Keratinocyte (primary cell): ENCODE measurements around the gene ZNF280D. TPM values are rescaled to one million over a fixed set of nuclear protein-coding genes. Genes with fewer than 3 reads are reported as not detected.

Experiments
- DNase-seq: peaks from one replicate; pipeline ENCODE4 v3.0.0-alpha.2; 2011; ENCODE audit warnings: low read depth, missing footprints, low spot score
- FAIRE-seq: peaks from 2 replicates; lab custom pipeline; 2011; peaks lifted over from hg19 to GRCh38; lab: Jason Lieb, UNC
- H2AFZ ChIP-seq: 2 replicates; pipeline ENCODE4 v1.6.0; 2012; ENCODE audit warnings: low read length, control low read depth, inconsistent platforms; ENCODE audit not compliant: control insufficient read depth
- H3K27ac ChIP-seq: 2 replicates; pipeline ENCODE4 v1.5.1; 2011; ENCODE audit warnings: low read length; ENCODE audit not compliant: control insufficient read depth, insufficient read depth
- H3K27me3 ChIP-seq: 3 replicates; pipeline ENCODE4 v1.6.0; 2011; ENCODE audit warnings: low read length; ENCODE audit not compliant: control insufficient read depth, insufficient read depth; ENCODE audit errors: extremely low read depth
- H3K36me3 ChIP-seq, 2 experiments: 2 replicates in 1 of 2; 3 replicates in 1 of 2; pipeline ENCODE4 v1.5.1; 2011; ENCODE audit warnings: low read length in 2 of 2, mild to moderate bottlenecking in 1 of 2; ENCODE audit not compliant: control insufficient read depth in 2 of 2, insufficient read depth in 2 of 2; ENCODE audit errors: extremely low read depth in 1 of 2
- H3K4me1 ChIP-seq: 3 replicates; pipeline ENCODE4 v1.5.1; 2011; ENCODE audit warnings: low read length; ENCODE audit not compliant: control insufficient read depth, insufficient read depth; ENCODE audit errors: extremely low read depth
- H3K4me2 ChIP-seq: 3 replicates; pipeline ENCODE4 v1.6.0; 2011; ENCODE audit warnings: low read depth, low read length; ENCODE audit not compliant: control insufficient read depth, insufficient read depth; ENCODE audit errors: extremely low read depth
- H3K4me3 ChIP-seq, 3 experiments: fragments of 200-600 bp in 1 of 3; sonication (generic) in 1 of 3; 2 replicates in 2 of 3; 3 replicates in 1 of 3; pipeline ENCODE4 v1.5.1; 2011 to 2016; ENCODE audit warnings: low read length in 3 of 3, mild to moderate bottlenecking in 3 of 3, control low read depth in 2 of 3, inconsistent platforms in 1 of 3, low read depth in 1 of 3, mixed read lengths in 1 of 3, mixed run types in 1 of 3, moderate library complexity in 1 of 3; ENCODE audit not compliant: control insufficient read depth in 2 of 3, insufficient read depth in 2 of 3; ENCODE audit errors: extremely low read depth in 1 of 3
- H3K79me2 ChIP-seq: 2 replicates; pipeline ENCODE4 v1.6.0; 2012; ENCODE audit warnings: low read length; ENCODE audit not compliant: control insufficient read depth, insufficient read depth
- H3K9ac ChIP-seq: 3 replicates; pipeline ENCODE4 v1.6.0; 2011; ENCODE audit warnings: low read length; ENCODE audit not compliant: control insufficient read depth, insufficient read depth; ENCODE audit errors: extremely low read depth
- H3K9me1 ChIP-seq: 3 replicates; pipeline ENCODE4 v1.6.0; 2011; ENCODE audit warnings: low read length; ENCODE audit not compliant: control insufficient read depth, insufficient read depth; ENCODE audit errors: extremely low read depth
- H3K9me3 ChIP-seq: 2 replicates; pipeline ENCODE4 v1.5.1; 2012; ENCODE audit warnings: low read depth, low read length; ENCODE audit not compliant: control insufficient read depth
- H4K20me1 ChIP-seq: 3 replicates; pipeline ENCODE4 v1.6.0; 2011; ENCODE audit warnings: low read length; ENCODE audit not compliant: control insufficient read depth, insufficient read depth; ENCODE audit errors: extremely low read depth
- CTCF ChIP-seq, 3 experiments: IDR thresholded peaks in 1 of 3; conservative IDR thresholded peaks in 1 of 3; optimal IDR thresholded peaks in 1 of 3; 2 replicates in 2 of 3; 3 replicates in 1 of 3; pipeline versions ENCODE3 to v1.5.1; 2011; ENCODE audit warnings: low read length in 3 of 3, mild to moderate bottlenecking in 3 of 3, moderate library complexity in 2 of 3, control low read depth in 1 of 3, inconsistent platforms in 1 of 3; ENCODE audit not compliant: insufficient read depth in 2 of 3; ENCODE audit errors: extremely low read depth in 1 of 3
- EZH2 ChIP-seq: IDR thresholded peaks from one replicate; pipeline ENCODE4 v1.6.1; 2012; ENCODE audit warnings: inconsistent platforms, mild to moderate bottlenecking, low read length, moderate library complexity
- dilution Hi-C: fragments of 300-500 bp; cut with MboI; formaldehyde crosslinking; loops from one replicate; pipeline ENCODE4 v1.7.0; 2020; ENCODE audit warnings: low sequenced_read_pairs; ENCODE audit not compliant: extremely low pct_ligation_motif_present
- polyA plus RNA-seq, 5 experiments: library from polyadenylated mRNA; depleted of rRNA in 3 of 5; stranded (reverse) in 3 of 5; stranded (forward) in 1 of 5; unstranded in 1 of 5; fragments of >200 nt; gene quantifications; 1 replicate in 1 of 5; 2 replicates in 3 of 5; 3 replicates in 1 of 5; pipeline versions ENCODE4 v1.2.1 to v1.2.3, GENCODE V29; 2011 to 2012; ENCODE audit warnings: missing spikeins in 2 of 5, low read depth in 1 of 5, low replicate concordance in 1 of 5

Gene ZNF280D
- polyA plus RNA-seq, 1 donor (not counting 4 experiments of a cell fraction or from before 2014, with no cell fraction given) = 8.7 TPM

DNA sequence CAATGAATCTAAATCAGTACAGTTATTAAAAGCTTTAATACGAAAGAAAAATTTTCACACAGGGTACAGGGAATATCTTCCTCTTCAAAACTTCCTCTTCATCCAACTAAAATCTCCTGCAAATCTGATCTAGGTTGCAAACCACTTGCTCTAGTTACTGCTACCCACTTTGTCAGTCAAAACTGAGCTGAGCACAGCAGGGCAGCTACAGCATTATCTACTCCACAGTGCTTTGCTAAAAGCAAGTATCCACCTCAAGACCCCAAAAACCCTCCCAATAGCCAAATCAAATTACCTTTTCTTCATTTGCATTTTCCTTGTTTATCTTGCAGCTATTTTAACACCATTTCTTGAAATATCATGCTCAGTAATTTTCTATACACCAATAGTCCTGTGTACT is 14.7 kb downstream of the ZNF280D start:
- no peak overlapping the region for H2AFZ ChIP-seq
- H3K27ac ChIP-seq = no peak overlapping the region
- no peaks in the 10 kb centered on the region for H3K9me3 ChIP-seq
- dilution Hi-C loops = no loop called here
- H3K9ac ChIP-seq = no peak overlapping the region
- DNase-seq (no peak), FAIRE-seq (no peak)
- peaks cover 4% of the 10 kb centered on the region for H3K4me1 ChIP-seq
- no peaks in the 10 kb centered on the region for H3K9me1 ChIP-seq
- H3K4me2 ChIP-seq = no peak overlapping the region
- TF ChIP-seq EZH2 (no peak), CTCF (optimal IDR thresholded peaks at IDR 0.05 in 1 of 3, IDR thresholded peaks at IDR 0.05 in 1 of 3, conservative IDR thresholded peaks at IDR 0.05 in 1 of 3; ENCODE audit: extremely low read depth in 1 of 3, insufficient read depth in 2 of 3, low read length in 3 of 3) (no peak)
- H3K36me3 ChIP-seq = no peaks in the 10 kb centered on the region
- no peak overlapping the region for H3K4me3 ChIP-seq
- no peaks in the 10 kb centered on the region for H4K20me1 ChIP-seq
- peaks cover 17% of the 10 kb centered on the region for H3K79me2 ChIP-seq
- no peaks in the 10 kb centered on the region for H3K27me3 ChIP-seq

- FAIRE-seq (no peak), DNase-seq (no peak)
- Histone ChIP-seq H3K27ac (no peak overlapping the region), H3K4me2 (no peak overlapping the region), H3K9me3 (no peaks in the 10 kb centered on the region), H3K9me1 (no peaks in the 10 kb centered on the region), H3K27me3 (no peaks in the 10 kb centered on the region), H3K4me1 (peaks cover 4% of the 10 kb centered on the region), H3K36me3 (no peaks in the 10 kb centered on the region), H3K4me3 (no peak overlapping the region), H3K79me2 (peaks cover 17% of the 10 kb centered on the region), H4K20me1 (no peaks in the 10 kb centered on the region), H2AFZ (no peak overlapping the region), H3K9ac (no peak overlapping the region)
- no peak for TF ChIP-seq EZH2
- TF ChIP-seq CTCF (optimal IDR thresholded peaks at IDR 0.05 in 1 of 3, IDR thresholded peaks at IDR 0.05 in 1 of 3, conservative IDR thresholded peaks at IDR 0.05 in 1 of 3; ENCODE audit: extremely low read depth in 1 of 3, insufficient read depth in 2 of 3, low read length in 3 of 3) = no peak
- dilution Hi-C loops = no loop called here
Measured at GRCh38 chr15:56716334-56716733, 17.0 kb downstream of the ZNF280D start.
